ENCODE measurements around the gene SKP1.

- TF ChIP-seq, protein P1, sequence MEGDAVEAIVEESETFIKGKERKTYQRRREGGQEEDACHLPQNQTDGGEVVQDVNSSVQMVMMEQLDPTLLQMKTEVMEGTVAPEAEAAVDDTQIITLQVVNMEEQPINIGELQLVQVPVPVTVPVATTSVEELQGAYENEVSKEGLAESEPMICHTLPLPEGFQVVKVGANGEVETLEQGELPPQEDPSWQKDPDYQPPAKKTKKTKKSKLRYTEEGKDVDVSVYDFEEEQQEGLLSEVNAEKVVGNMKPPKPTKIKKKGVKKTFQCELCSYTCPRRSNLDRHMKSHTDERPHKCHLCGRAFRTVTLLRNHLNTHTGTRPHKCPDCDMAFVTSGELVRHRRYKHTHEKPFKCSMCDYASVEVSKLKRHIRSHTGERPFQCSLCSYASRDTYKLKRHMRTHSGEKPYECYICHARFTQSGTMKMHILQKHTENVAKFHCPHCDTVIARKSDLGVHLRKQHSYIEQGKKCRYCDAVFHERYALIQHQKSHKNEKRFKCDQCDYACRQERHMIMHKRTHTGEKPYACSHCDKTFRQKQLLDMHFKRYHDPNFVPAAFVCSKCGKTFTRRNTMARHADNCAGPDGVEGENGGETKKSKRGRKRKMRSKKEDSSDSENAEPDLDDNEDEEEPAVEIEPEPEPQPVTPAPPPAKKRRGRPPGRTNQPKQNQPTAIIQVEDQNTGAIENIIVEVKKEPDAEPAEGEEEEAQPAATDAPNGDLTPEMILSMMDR (IDR thresholded peaks at IDR 0.05; ENCODE audit: insufficient read depth, low read depth, low read length): no peak
- no peak for TF ChIP-seq EZH2 (IDR thresholded peaks at IDR 0.05; ENCODE audit: insufficient read depth, low read length)
Observed at GRCh38 chr5:134112726-134113362, 63.9 kb downstream of the SKP1 start.
